GM18498 (cell line): ENCODE results near the gene THY1.
"Not testable (repeated sequence)": the region's sequence is repeated elsewhere in the genome, so short reads cannot be mapped to it uniquely, and the experiment has no call there.

Experiments
- ATAC-seq: cut with Tn5 transposase; IDR thresholded peaks from one replicate; pipeline ENCODE4 v1.9.1; 2021; ENCODE audit warnings: mild to moderate bottlenecking, moderate library complexity; ENCODE audit not compliant: unreplicated experiment

THY1 gene

GRCh38 chr11:119446434-119446833 is 23.5 kb upstream of the THY1 start:
- ATAC-seq = no peak

GRCh38 chr11:119445850-119446249 is 22.9 kb upstream of the THY1 start:
- no peak for ATAC-seq

GRCh38 chr11:119445379-119445778 is 22.4 kb upstream of the THY1 start:
- ATAC-seq = no peak

- no peak for ATAC-seq
Measured at GRCh38 chr11:119441898-119442243, 18.9 kb upstream of the THY1 start.

GRCh38 chr11:119438599-119438998 is 15.6 kb upstream of the THY1 start:
- no peak for ATAC-seq

- ATAC-seq = not testable (repeated sequence)
Measured at GRCh38 chr11:119437521-119437920, 14.5 kb upstream of the THY1 start.

GRCh38 chr11:119436711-119437110 is 13.7 kb upstream of the THY1 start:
- no peak for ATAC-seq

GRCh38 chr11:119436093-119436492 is 13.1 kb upstream of the THY1 start:
- ATAC-seq = no peak

- no peak for ATAC-seq
Measured at GRCh38 chr11:119434591-119435330, 11.8 kb upstream of the THY1 start.

- ATAC-seq = no peak
Measured at GRCh38 chr11:119433358-119433725, 10.4 kb upstream of the THY1 start.

GRCh38 chr11:119432484-119433357 is 9.7 kb upstream of the THY1 start:
- ATAC-seq = no peak

- ATAC-seq = no peak
Measured at GRCh38 chr11:119431523-119431922, 8.6 kb upstream of the THY1 start.

GRCh38 chr11:119427279-119427678 is 4.3 kb upstream of the THY1 start:
- ATAC-seq = no peak

GRCh38 chr11:119426142-119426541 is 3.2 kb upstream of the THY1 start:
- no peak for ATAC-seq

GRCh38 chr11:119424775-119425174 is 1.8 kb upstream of the THY1 start:
- no peak for ATAC-seq

- no peak for ATAC-seq
Measured at GRCh38 chr11:119424276-119424675, 1.3 kb upstream of the THY1 start.

GRCh38 chr11:119423509-119424254 is 710 bp upstream of the THY1 start:
- ATAC-seq = no peak

GRCh38 chr11:119421941-119422808 is 797 bp downstream of the THY1 start:
- ATAC-seq = no peak

GRCh38 chr11:119421351-119421750 is 1.6 kb downstream of the THY1 start:
- ATAC-seq = no peak

- no peak for ATAC-seq
Measured at GRCh38 chr11:119420631-119421030, 2.3 kb downstream of the THY1 start.
